DMS153 (cell line): ENCODE measurements around the gene ADCYAP1R1.

Experiments used
- DNase-seq: peaks from one replicate; lab custom pipeline; 2025; lab: John Stamatoyannopoulos, UW

ADCYAP1R1 gene

GRCh38 chr7:31106303-31107105 is 54.4 kb downstream of the ADCYAP1R1 start:
- no peak for DNase-seq

GRCh38 chr7:31107106-31108090 is 55.3 kb downstream of the ADCYAP1R1 start:
- DNase-seq = no peak

GRCh38 chr7:31108097-31108657 is 56.1 kb downstream of the ADCYAP1R1 start:
- DNase-seq = no peak

- DNase-seq = no peak
Measured at GRCh38 chr7:31109751-31110150, 57.6 kb downstream of the ADCYAP1R1 start.

- DNase-seq = no peak
Measured at GRCh38 chr7:31110331-31111108, 58.4 kb downstream of the ADCYAP1R1 start.

GRCh38 chr7:31111109-31111451 is 59.0 kb downstream of the ADCYAP1R1 start:
- no peak for DNase-seq

- DNase-seq = no peak
Measured at GRCh38 chr7:31113660-31114059, 61.6 kb downstream of the ADCYAP1R1 start.

GRCh38 chr7:31114593-31115343 is 62.7 kb downstream of the ADCYAP1R1 start:
- no peak for DNase-seq

GRCh38 chr7:31116615-31117014 is 64.5 kb downstream of the ADCYAP1R1 start:
- DNase-seq = no peak

GRCh38 chr7:31119249-31119648 is 67.1 kb downstream of the ADCYAP1R1 start:
- no peak for DNase-seq

GRCh38 chr7:31120800-31121513 is 68.8 kb downstream of the ADCYAP1R1 start:
- DNase-seq = no peak

GRCh38 chr7:31121601-31122000 is 69.5 kb downstream of the ADCYAP1R1 start:
- no peak for DNase-seq

GRCh38 chr7:31122649-31123058 is 70.5 kb downstream of the ADCYAP1R1 start:
- peak; percentile 38 for DNase-seq

GRCh38 chr7:31123321-31123720 is 71.2 kb downstream of the ADCYAP1R1 start:
- no peak for DNase-seq

- DNase-seq = no peak
Measured at GRCh38 chr7:31123726-31124125, 71.6 kb downstream of the ADCYAP1R1 start.

GRCh38 chr7:31125171-31125570 is 73.1 kb downstream of the ADCYAP1R1 start:
- no peak for DNase-seq

GRCh38 chr7:31126976-31127375 is 74.9 kb downstream of the ADCYAP1R1 start:
- DNase-seq = no peak

GRCh38 chr7:31129067-31129466 is 77.0 kb downstream of the ADCYAP1R1 start:
- no peak for DNase-seq

- DNase-seq = no peak
Measured at GRCh38 chr7:31133497-31133896, 81.4 kb downstream of the ADCYAP1R1 start.
